Left kidney (tissue), 8 donors: ENCODE results near the gene PGF. TPM values are rescaled to one million over a fixed set of nuclear protein-coding genes. Genes with fewer than 3 reads are reported as not detected.
"Not testable (repeated sequence)": the region's sequence is repeated elsewhere in the genome, so short reads cannot be mapped to it uniquely, and the experiment has no call there.

ENCODE experiments used
- DNase-seq: peaks from one replicate; pipeline ENCODE4 v3.0.0-alpha.2; 2013
- long read RNA-seq, 8 donors: transcript quantifications; one replicate each; lab custom pipeline, GENCODE V29; 2026
- polyA plus RNA-seq: library from polyadenylated mRNA; unstranded; fragments of 120-200 nt; gene quantifications from one replicate; pipeline ENCODE4 v1.2.1, GENCODE V29; 2013; ENCODE audit not compliant: insufficient read length

PGF gene
- 5.5 TPM for polyA plus RNA-seq
- long read RNA-seq, donor 1, partial matches to known transcripts: 0 of 6 reads
- long read RNA-seq, donor 1, other reads (novel, unspliced or antisense): 0 of 6 reads
- long read RNA-seq, donor 2, partial matches to known transcripts: 0 of 4 reads
- long read RNA-seq, donor 2, other reads (novel, unspliced or antisense): 0 of 4 reads
- long read RNA-seq, donor 3, partial matches to known transcripts: 0 of 2 reads
- long read RNA-seq, donor 3, other reads (novel, unspliced or antisense): 0 of 2 reads
- long read RNA-seq, donor 4: 0 reads
- long read RNA-seq, donor 5, partial matches to known transcripts: 0 of 4 reads
- long read RNA-seq, donor 5, other reads (novel, unspliced or antisense): 0 of 4 reads
- long read RNA-seq, donor 6, transcript PGF-203 (6 exons, 1,699 nt): major isoform, 7 of 10 reads
- long read RNA-seq, donor 6, partial matches to known transcripts: 0 of 10 reads
- long read RNA-seq, donor 6, other reads (novel, unspliced or antisense): 0 of 10 reads
- long read RNA-seq, donor 7, partial matches to known transcripts: 0 of 4 reads
- long read RNA-seq, donor 7, other reads (novel, unspliced or antisense): 0 of 4 reads
- long read RNA-seq, donor 8, partial matches to known transcripts: 0 of 2 reads
- long read RNA-seq, donor 8, other reads (novel, unspliced or antisense): 0 of 2 reads

DNA sequence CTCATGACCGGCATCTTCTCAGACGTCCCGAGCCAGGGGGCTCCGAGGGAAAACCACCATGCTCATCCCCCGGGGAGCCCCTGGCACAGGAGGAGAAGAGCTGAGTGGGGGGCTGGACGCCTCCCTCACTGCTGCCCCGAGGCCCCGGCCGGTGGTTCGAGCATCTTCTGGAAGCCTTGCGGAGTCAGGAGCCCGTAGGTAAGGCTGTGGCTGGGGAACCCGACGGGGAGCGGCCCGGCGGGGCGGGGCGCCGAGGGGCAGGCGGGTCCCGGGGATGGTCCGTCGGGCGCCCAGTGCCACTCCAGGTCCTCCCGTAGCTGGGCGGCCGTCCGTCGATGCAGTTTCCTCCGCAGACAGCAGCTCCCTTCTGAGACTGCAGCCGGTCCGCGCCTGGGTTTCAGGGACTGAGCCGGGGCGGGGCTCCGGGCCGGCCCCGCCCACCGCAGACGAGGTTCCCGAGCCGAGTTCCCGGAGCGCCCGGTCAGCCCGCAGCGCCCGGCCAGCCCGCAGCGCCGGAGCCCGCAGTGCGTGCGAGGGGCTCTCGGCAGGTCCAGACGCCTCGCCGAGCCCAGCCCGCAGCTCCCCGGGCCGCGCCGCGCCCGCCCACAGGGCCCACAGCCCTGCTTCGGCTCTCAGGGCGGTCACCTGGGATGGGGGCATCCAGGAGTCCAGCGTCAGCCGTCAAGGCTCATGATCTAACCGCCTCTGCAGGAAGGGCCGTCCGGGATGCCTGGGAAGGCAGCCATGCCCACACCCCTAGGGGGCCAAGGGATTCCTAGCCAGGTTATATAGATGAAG lies at the start of gene PGF:
Gene PGF (minus strand): TSS at position 369 of the 798 bp plus-strand sequence. CDS start 355 bp downstream, at position 14.
- no peak for DNase-seq

DNA sequence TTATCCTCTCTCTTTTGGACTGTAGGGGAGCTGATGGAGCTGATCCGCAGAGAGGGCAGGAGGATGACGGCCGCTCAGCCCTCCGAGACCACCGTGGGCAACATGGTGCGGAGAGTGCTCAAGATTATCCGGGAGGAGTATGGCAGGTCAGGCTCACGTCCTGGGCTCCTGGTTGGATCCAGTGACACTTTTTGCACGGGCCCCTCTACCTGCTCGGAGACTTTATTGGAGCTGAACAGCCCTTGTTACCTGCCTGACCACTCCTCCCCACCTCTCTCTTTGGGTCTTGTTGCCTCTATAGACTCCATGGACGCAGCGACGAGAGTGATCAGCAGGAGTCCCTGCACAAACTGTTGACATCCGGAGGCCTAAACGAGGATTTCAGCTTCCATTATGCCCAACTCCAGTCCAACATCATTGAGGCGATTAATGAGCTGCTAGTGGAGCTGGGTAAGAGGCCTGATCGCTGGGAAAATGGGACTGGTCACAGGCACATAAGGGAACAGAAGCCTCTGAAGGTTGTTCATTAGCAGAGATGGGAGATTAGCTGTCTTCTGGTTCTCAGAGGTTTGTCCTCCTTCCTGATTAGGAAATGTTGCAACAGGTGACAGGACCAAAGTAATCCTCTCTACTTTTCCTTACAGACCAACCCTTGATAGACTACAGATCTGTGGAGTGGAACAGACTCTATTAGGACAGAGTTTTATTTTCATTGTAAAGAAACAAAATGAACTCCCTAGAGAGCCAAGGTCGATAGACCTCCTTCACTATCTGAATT lies 48.0 kb upstream of the PGF start:
- no peak for DNase-seq

DNA sequence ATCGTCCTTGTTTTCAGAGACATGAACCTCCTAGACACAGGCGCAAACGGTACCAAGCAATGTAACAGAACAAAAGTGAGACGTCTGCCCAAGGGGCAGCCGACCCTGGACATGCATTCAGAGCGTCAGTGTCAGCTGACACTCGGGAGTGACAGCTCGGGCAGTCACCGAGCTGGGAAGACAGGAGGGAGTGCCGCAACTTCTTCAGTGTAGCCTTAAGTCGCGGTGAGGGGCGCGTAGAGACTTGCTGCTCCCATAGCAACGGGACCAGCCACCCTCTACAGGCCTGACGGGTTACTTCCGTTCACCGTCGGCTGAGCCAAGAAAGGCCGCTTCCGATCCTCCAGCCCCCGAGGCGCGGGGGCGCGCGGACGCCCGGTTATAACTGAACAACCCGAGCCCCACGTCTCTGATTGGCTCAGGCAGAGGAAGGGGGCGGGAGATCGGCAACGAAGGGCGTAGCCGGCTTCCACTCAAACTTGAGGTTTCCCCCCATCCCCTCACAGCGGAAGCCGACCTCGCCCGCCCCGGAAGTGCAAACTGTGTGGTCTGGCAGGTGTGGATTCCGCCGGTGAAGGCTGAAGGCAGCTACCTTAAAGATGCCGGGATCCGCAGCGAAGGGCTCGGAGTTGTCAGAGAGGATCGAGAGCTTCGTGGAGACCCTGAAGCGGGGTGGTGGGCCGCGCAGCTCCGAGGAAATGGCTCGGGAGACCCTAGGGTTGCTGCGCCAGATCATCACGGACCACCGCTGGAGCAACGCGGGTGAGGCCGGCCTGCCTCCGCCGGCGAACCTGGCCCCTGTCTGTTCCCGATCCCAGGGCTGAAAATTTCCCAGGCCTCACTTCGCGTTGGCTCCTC lies 47.2 kb upstream of the PGF start, which contains the start of gene EIF2B2:
Gene EIF2B2 (plus strand): TSS at position 530 of the 858 bp plus-strand sequence. CDS start 70 bp downstream, at position 600.
- DNase-seq: peak; percentile 98

DNA sequence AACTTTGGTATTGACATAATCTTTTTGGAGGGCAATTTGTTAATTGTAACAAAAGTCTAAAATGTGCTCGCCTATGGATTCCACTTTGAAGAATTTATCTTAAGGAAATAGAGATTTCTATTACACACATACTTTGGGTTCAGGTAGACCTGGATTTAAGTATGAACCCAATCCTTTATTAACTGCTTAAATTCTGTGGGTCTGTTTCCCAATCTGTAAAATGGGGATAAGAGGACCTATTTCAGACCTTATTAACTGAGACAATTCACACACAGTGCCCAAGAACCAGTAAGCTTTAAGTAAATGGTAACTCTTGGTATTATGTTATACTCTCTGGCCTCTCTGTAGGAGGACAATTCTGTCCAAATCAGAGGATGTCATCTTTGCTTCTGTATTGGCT lies 46.5 kb upstream of the PGF start:
- no peak for DNase-seq

DNA sequence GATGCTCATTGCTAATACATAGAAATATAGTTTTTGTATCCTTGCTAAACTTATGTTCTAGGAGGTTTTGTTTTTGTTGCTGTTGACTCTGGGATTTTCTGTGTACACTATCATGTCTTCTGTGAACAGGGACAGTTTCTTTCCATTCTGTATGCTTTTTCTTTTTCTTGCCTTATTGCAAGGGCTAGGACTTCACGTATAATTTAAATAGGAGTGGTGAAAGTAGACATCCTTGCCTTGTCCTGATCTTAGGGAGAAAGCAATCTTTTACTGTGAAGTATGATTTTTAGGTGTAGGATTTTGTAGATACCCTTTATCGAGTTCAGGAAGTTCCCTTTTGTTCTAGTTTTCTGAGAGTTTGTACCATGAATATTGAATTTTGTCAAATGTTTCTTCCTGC lies 45.9 kb upstream of the PGF start:
- no peak for DNase-seq

DNA sequence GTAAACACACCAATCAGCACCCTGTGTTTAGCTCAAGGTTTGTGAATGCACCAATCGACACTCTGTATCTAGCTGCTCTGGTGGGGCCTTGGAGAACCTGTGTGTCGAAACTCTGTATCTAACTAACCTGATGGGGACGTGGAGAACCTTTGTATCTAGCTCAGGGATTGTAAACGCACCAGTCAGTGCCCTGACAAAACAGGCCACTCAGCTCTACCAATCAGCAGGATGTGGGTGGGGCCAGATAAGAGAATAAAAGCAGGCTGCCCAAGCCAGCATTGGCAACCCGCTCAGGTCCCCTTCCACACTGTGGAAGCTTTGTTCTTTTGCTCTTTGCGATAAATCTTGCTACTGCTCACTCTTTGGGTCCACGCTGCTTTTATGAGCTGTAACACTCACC lies 40.4 kb upstream of the PGF start:
- not testable (repeated sequence) for DNase-seq

DNA sequence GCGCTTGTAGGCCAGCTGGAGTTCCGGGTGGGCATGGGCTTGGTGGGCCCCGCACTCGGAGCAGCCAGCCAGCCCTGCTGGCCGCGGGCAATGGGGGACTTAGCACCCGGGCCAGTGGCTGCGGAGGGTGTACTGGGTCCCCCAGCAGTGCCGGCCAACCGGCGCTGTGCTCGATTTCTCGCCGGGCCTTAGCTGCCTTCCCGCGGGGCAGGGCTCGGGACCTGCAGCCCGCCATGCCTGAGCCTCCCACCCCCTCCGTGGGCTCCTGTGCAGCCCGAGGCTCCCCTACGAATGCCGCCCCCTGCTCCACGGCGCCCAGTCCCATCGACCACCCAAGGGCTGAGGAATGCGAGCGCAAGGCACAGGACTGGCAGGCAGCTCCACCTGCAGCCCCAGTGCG lies 38.8 kb upstream of the PGF start:
- not testable (repeated sequence) for DNase-seq

DNA sequence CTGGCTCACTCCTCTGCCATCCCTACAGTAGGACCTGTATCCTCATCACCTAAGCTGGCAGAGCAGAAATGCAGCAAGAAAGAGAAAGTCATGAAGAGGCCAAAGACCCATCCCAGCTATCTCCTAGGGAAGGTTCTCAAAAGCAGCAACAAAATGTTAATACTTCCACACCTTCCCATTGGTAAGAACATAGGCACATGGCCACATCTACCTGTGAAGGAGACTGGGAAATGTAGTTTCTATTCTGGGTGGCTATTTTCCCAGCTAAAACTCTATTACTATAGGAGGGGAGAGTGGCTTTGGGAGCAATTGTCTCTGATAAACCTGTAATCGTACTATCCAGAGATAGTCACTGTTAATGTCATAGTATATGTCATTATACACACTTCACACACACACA lies 33.6 kb upstream of the PGF start:
- DNase-seq: no peak

DNA sequence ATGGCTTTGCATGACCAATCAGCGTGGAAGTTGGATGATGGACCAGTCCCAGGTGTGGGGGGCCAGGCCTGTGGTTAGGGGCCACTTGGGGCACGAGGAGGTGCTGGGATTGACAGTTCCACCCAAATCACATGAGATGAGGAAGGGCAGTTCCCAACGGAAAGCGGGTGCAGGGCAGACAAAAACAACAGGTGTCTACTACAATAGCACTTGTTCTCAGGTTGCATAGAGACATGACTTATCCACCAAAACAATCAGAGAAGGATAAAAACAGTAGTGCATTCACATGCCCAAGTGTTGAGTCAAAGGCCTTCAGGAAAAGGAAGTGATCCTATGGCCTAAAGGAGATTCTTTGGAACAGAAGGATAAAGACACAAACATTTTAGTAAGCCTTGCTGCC lies 32.7 kb upstream of the PGF start:
- DNase-seq: no peak

DNA sequence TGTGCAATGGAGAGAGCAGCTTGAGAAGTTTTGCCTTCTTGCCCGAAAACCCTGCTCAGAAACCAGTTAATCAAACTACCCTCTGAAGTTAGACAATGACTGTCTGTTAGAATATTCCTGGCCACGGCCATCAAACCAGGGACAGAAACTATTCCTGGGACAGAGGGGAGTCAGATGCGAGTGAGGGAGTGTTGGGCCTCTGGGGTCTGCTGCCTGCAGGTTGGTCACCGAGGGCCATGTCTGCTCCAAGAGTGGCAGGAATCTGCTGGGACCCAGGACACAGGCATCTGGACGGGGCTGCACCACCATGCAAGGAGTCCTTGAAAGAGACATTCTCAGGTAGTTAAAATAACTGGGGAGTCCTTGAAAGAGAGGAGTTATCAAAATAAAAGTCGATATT lies 30.4 kb upstream of the PGF start:
- no peak for DNase-seq

DNA sequence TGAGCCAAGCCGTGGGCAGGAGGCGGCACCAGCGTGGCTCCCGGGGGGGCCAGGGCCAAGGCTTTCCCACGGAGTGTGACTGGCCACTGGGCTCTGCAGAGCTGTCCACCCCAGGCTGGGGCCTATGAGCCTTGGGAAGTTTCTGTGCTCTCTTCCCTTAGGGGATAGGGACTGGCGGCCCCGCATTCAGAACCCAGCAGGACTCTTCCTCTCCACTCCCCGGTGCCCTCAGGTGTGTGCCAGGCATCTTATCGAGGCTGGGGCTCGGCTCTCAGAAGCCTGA lies 29.6 kb upstream of the PGF start:
- DNase-seq: no peak

DNA sequence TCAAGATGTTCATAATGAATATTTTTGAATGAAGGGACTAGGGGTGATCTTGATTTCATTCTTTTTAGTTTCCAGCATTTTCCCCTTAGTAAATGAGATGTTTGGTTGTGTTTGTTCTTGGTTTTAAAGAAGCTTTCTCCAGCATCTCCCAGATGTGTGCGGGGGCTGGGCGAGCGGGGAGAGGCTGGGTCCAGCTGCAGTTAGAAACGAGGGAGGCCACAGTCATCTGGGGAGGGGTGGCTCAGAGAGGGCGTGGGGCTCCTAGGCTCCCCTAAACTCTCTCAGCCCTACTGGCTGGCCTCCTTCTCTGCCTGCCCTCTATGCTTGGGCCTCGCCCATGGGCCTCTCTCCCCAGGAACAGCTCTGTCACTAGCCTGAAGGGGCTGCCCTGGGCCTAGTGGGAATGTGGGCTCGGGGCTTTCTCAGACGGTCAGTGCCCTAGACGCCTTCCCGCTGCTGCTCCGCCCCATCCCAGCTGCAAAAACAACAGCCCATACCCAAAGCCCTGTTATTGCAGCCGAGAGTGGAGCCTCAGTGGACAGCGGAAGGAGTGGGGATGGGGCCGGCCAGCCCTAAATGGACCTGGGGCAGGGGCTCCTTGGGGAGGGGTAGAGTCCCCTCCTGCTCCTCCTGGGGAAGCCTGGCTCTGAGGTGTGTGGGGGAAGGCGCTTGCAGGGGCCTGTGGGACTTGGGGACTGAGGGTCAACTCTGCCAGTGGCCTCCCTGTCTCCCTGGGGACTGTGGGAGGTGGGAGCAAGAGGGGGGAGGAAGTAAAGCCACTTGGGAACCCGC lies 29.0 kb upstream of the PGF start:
- no peak for DNase-seq

DNA sequence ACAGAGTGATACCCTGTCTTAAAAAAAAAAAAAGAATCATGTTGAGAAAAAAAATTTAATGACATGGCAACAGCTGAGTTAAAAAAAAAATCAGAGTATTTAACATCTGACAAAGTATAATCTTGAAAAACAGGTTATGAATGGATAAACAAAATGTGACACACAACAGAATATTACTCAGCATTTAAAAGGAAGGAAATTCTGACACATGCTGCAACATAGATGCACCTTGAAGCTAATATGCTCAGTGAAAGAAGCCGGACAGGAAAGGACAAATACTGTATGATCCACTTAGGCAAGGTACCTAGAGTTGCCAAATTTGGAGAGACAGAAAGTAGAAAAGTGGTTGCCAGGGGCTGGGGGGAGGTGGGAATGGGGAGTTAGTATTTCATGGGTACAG lies 27.9 kb upstream of the PGF start:
- no peak for DNase-seq

DNA sequence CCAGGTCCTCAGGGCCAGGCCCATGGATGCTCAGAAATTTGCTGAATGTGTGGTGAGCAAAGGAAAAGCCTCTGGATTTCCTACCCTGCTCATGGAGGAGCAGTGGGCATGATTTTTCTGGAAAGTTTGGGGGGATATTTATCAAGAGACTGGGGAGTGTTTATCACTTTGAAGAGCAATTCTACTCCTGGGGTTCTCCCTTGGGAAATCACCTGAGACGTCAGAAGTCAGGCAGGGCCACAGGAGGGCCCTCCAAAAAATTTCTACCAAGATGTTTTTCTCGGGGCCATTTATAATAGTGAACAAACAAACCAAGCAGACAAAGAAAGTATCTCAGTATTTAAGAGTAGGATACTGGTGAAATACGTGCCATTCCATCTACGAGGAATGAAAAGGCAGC lies 27.3 kb upstream of the PGF start:
- no peak for DNase-seq

DNA sequence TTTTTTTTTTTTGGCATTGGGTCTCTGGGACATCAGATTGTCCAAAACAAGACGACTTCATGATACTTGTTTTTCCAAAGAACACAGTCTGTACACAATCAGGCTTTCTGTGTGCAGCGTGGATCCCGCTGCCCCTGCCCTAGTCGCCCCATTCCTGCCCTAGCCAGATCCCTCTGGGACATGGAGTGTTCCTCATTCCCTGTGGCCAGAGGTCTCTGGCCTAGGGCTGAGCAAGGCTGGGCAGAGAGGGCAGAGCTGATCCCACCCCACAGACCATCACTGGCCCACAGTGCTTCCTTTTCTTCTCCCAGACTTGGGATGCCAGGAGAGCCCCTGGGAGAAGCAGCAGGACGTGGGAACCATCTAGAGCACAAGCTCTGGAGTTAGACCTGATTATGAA lies 26.4 kb upstream of the PGF start:
- DNase-seq: no peak

DNA sequence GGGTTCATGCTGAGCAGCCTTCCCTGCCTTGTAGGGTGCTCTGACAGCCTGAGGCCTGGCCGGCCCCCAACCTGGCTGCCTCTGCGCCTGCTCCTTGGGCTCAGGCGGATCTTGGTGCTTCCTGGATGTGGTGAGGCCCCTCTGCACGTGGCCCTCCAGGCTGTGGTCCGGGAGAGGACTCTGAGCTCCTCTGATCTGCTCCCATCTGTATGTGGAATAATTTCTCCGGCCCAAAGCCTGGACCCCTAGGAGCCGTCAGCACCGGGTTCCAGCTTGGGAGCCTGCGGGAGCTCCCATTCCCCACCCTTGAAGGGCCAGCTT lies 26.0 kb upstream of the PGF start:
- no peak for DNase-seq

DNA sequence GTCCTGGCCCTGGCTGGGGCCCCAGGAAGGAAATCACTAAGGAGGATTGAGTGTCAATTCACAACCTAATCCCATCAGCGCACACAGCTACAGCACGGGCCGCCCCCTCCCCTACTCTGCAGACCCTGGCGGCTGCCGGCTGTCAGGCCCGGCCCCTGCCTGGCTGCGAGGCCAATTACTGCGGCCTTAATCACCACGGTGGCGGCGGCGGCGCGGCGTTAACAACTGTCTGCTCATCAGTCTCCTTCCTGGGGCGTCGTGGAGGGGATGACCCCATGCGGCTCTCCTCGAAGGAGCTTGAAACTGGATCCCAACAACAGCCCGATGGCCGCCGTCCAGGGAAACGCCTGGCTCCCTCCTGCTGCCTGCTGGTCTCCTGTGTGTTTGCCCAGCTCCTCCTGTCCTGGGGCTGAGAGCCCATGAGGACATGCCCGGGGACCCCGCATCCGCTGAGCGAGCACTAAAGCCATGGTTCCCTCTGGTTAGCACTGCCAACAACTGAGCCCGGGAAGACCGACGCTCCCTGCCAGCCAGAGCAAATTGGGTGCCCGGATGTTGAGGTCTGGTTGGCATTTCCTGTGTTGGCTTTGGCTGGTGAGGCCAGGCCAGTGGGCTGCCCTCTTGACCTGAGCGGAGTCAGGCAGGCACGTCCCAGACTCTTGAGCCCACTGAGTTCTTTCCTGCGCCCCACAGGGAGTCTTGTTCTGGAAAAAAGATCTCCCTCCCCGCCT lies 25.5 kb upstream of the PGF start:
- no peak for DNase-seq

DNA sequence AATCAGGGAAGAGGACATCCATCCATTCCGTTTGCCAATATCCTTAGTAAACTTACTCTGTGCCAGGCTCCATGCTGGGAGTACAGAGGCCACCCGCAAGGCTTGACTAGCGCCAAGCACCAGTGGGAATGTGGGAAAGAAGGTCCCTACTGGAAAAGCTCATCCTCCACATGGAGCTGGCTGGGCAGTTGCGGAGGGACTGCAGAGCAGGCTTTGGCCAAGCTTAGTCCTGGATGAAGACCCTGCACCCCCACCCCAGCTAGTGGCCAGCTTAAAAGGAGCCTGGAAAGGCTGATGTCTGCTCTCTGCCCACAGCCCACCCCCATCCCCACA lies 25.0 kb upstream of the PGF start:
- DNase-seq: no peak

DNA sequence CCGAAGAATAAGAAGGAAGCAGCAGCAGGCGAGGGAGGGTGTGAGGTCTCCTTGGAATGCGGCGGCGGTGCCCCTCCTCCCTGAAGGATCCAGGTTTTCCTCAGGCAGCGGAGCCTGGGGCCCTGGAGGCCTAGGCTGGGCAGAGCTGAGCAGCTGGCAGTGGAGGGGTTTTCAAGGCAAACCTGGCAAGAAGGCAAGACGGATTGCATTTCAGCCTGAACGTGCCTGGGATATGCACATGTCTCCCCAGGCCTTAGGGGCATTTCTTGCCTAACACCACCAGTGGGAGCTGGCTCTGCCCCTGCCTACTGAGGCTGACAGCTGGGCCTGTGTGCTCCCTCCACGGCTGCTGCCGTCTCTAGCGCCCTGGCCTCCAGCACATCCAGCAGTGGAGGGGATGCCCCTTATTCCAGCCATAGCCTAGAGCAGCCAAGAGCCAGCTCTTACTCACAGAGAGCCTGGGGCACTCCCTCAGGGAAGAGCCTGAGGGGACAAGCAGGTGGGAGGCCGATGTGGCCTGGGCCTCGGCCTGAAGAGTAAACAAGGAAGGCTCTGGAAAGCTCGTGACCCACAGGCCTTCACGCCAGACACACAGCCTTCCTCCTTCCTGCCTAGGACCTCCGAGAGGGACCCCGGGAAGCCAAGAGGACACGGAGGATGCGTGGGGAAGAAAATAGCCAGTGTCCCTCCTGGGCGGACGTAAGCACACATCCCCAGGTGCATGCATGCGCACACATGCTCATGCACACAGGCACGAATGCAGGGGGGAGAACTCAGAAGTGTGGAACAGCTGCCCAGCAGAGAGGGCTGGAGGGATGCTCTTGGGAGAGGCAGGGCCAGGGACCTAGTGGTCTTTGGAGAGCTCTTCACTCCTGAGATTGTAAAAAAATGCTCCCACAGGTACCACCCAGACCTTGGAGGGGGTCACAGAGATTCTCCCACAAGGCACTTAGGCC lies 24.3 kb upstream of the PGF start:
- DNase-seq: no peak
